Liver (tissue), 3 donors: ENCODE data around the gene STEAP3.

Experiments used
- CTCF ChIP-seq: fragments of 150-350 bp; IDR thresholded peaks from 2 replicates; pipeline ENCODE4 v1.5.1; 2017; ENCODE audit warnings: improper control_type of control experiment, low read depth, low read length; ENCODE audit not compliant: missing input control
- EGR1 ChIP-seq, 2 donors: IDR thresholded peaks; 2 replicates each; pipeline ENCODE4 v1.6.1; 2016 to 2018; ENCODE audit warnings: antibody characterized with exemption in 2 of 2, low read depth in 2 of 2
- GABPA ChIP-seq, 2 donors: IDR thresholded peaks in 1 of 2; conservative IDR thresholded peaks in 1 of 2; 2 replicates each; pipeline ENCODE4 v1.6.1; 2016; ENCODE audit warnings: antibody characterized with exemption in 2 of 2, mild to moderate bottlenecking in 1 of 2, moderate library complexity in 1 of 2
- JUND ChIP-seq, 2 donors: IDR thresholded peaks; 2 replicates each; pipeline ENCODE4 v1.6.1; 2016; ENCODE audit warnings: antibody characterized with exemption in 2 of 2
- NR2F2 ChIP-seq: IDR thresholded peaks from 2 replicates; pipeline ENCODE4 v1.6.1; 2016; ENCODE audit warnings: antibody characterized with exemption
- RAD21 ChIP-seq, 2 donors: IDR thresholded peaks; 2 replicates each; pipeline ENCODE4 v1.6.1; 2016; ENCODE audit warnings: antibody characterized with exemption in 2 of 2, mild to moderate bottlenecking in 2 of 2
- REST ChIP-seq: IDR thresholded peaks from 2 replicates; pipeline ENCODE4 v1.6.1; 2016; ENCODE audit warnings: antibody characterized with exemption, mild to moderate bottlenecking
- SP1 ChIP-seq: IDR thresholded peaks from 2 replicates; pipeline ENCODE4 v1.6.1; 2018; ENCODE audit warnings: antibody characterized with exemption, mild to moderate bottlenecking
- TAF1 ChIP-seq: conservative IDR thresholded peaks from 2 replicates; pipeline ENCODE4 v1.6.1; 2016; ENCODE audit warnings: antibody characterized with exemption, mild to moderate bottlenecking
- YY1 ChIP-seq: IDR thresholded peaks from 2 replicates; pipeline ENCODE4 v1.6.1; 2016; ENCODE audit warnings: antibody characterized with exemption, mild to moderate bottlenecking
- ZBTB33 ChIP-seq: IDR thresholded peaks from 2 replicates; pipeline ENCODE4 v1.6.1; 2016; ENCODE audit warnings: antibody characterized with exemption
- donor health status: healthy.
- donor health status: healthy.

- no peak for TF ChIP-seq CTCF
- TF ChIP-seq RAD21 (IDR thresholded peaks at IDR 0.05): no peak
- no peak for TF ChIP-seq EGR1 (IDR thresholded peaks at IDR 0.05; ENCODE audit: low read depth in 2 of 2)
- TF ChIP-seq SP1: no peak
- TF ChIP-seq ZBTB33: no peak
- TF ChIP-seq JUND (IDR thresholded peaks at IDR 0.05): no peak
- TF ChIP-seq GABPA (IDR thresholded peaks at IDR 0.05 in 1 of 2, conservative IDR thresholded peaks at IDR 0.05 in 1 of 2): no peak
- TF ChIP-seq TAF1: no peak
- TF ChIP-seq NR2F2: no peak
- TF ChIP-seq YY1: no peak
- no peak for TF ChIP-seq REST
Measured at GRCh38 chr2:119214453-119215037, 9.1 kb upstream of the STEAP3 start.
